Neural progenitor cell (in vitro differentiated cells): Measurements from ENCODE around the gene PPFIA1.

Source experiments
- EZH2 ChIP-seq: fragments of 200-600 bp; sonication (generic); IDR thresholded peaks from 2 replicates; pipeline ENCODE4 v1.6.1; 2017; ENCODE audit warnings: antibody characterized with exemption, mild to moderate bottlenecking, moderate library complexity
- EZH2phosphoT487 ChIP-seq: fragments of 200-600 bp; sonication (generic); IDR thresholded peaks from 2 replicates; pipeline ENCODE4 v1.6.1; 2017; ENCODE audit warnings: antibody characterized with exemption
- TF ChIP-seq, protein P1 (sequence below): fragments of 200-600 bp; sonication (generic); IDR thresholded peaks from 2 replicates; pipeline ENCODE4 v1.5.1; 2017; ENCODE audit warnings: antibody characterized with exemption, mild to moderate bottlenecking

DNA sequence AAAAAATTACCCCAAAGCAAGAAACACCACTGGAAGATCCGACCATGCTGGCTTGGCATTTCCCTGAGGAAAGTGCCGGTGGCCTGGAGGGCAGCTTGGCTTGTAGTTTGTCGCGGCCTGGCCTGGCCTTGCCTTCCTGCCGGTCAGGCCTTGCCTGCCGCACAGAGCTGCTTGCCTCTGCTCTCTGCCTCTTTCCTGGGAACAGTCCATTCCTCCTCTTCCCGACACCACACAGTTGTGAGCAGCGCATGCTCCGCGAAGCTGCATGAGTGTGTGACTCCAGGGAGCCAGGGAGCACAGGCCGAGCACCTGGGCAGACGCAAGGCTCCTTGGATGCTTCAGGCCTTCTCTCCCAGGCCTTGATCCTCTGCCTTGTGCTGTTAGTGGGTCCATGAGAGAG is 147.6 kb downstream of the PPFIA1 start:
- TF ChIP-seq, protein P1, sequence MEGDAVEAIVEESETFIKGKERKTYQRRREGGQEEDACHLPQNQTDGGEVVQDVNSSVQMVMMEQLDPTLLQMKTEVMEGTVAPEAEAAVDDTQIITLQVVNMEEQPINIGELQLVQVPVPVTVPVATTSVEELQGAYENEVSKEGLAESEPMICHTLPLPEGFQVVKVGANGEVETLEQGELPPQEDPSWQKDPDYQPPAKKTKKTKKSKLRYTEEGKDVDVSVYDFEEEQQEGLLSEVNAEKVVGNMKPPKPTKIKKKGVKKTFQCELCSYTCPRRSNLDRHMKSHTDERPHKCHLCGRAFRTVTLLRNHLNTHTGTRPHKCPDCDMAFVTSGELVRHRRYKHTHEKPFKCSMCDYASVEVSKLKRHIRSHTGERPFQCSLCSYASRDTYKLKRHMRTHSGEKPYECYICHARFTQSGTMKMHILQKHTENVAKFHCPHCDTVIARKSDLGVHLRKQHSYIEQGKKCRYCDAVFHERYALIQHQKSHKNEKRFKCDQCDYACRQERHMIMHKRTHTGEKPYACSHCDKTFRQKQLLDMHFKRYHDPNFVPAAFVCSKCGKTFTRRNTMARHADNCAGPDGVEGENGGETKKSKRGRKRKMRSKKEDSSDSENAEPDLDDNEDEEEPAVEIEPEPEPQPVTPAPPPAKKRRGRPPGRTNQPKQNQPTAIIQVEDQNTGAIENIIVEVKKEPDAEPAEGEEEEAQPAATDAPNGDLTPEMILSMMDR, result no peak
- TF ChIP-seq EZH2phosphoT487 (no peak), EZH2 (no peak)
